ENCODE results near the gene GNE. TPM values are rescaled to one million over a fixed set of nuclear protein-coding genes. Genes with fewer than 3 reads are reported as not detected.

GNE gene
- total RNA-seq, 4 donors from 2014 or later, result 25.3 to 35.6 (median 29.9) TPM

DNA sequence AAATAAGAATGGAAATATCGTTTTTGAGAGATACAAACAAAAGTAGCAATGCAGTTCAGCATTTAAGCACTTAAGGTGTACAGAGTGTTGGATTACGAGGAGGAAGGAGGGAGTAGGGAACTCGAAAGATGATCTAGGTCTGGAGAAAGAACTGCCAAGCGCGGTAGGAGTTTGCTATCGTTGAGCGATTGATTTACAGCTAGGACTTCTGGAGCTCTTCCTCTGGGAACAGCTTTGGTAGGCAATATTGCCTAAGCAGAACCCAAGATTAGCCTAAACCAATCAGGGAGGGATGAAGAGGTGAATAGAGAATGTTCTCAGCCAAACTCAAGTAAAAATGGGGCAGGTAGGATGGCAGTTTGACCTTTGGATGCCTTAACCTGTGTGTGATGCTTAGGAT, 66.6 kb downstream of the GNE start:
- DNase-seq (ENCODE audit: extremely low spot score), result no peak
- 0% methylated on average over 7 of the region's 7 CpGs for WGBS
- TF ChIP-seq POLR2A (IDR thresholded peaks at IDR 0.05; ENCODE audit: low read depth) (no peak), EP300 (IDR thresholded peaks at IDR 0.05) (no peak), POLR2AphosphoS5 (IDR thresholded peaks at IDR 0.05) (no peak)
- TF ChIP-seq, protein P1, sequence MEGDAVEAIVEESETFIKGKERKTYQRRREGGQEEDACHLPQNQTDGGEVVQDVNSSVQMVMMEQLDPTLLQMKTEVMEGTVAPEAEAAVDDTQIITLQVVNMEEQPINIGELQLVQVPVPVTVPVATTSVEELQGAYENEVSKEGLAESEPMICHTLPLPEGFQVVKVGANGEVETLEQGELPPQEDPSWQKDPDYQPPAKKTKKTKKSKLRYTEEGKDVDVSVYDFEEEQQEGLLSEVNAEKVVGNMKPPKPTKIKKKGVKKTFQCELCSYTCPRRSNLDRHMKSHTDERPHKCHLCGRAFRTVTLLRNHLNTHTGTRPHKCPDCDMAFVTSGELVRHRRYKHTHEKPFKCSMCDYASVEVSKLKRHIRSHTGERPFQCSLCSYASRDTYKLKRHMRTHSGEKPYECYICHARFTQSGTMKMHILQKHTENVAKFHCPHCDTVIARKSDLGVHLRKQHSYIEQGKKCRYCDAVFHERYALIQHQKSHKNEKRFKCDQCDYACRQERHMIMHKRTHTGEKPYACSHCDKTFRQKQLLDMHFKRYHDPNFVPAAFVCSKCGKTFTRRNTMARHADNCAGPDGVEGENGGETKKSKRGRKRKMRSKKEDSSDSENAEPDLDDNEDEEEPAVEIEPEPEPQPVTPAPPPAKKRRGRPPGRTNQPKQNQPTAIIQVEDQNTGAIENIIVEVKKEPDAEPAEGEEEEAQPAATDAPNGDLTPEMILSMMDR (IDR thresholded peaks at IDR 0.05), result no peak
- Histone ChIP-seq H3K4me3 (peak overlapping the region; percentile 82 to 95 (median 92)), H3K36me3 (peaks cover 0 to 19% (median 5%) of the 10 kb centered on the region in 4 donors), H3K27me3 (no peaks in the 10 kb centered on the region), H3K9me3 (no peaks in the 10 kb centered on the region), H3K4me1 (peaks cover 36 to 55% (median 49%) of the 10 kb centered on the region in 4 donors), H3K27ac (replicated peaks in 1 of 4) (peak overlapping the region; percentile 91 to 94 (median 92))
- intact Hi-C loops (cut with DNase I), result loop anchor here (5.0 to 10.0 kb wide), 2 partner anchors 63 to 136 kb away; partner anchors contain the start of gene GNE

DNA sequence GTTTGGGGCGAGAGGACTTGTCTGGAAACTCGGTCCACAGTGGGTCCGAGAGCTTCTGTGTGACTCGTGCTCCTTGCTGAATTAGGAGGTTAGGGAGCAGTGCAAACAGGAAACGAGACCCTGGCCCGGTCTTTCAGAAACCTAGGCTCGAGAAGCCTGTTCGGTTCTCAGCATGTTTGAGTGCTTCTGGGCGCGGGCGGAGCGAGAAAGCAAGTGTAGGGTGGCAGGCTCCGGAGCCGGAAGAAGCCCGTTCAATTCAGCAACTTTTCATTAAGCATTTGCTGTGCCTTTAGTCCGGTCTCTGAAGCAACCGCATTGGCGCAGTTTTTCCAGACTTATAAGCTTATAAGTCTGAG, 67.0 kb downstream of the GNE start:
- Histone ChIP-seq H3K4me3 (peak overlapping the region; percentile 82 to 95 (median 92)), H3K27ac (replicated peaks in 1 of 4) (peak overlapping the region; percentile 91 to 94 (median 92)), H3K36me3 (peaks cover 0 to 16% (median 5%) of the 10 kb centered on the region in 4 donors), H3K4me1 (peaks cover 36 to 55% (median 49%) of the 10 kb centered on the region in 4 donors), H3K9me3 (no peaks in the 10 kb centered on the region), H3K27me3 (no peaks in the 10 kb centered on the region)
- intact Hi-C loops (cut with DNase I), result loop anchor here (5.0 to 10.0 kb wide), 2 partner anchors 64 to 136 kb away; partner anchors contain the start of gene GNE
- no peak for DNase-seq (ENCODE audit: extremely low spot score)
- TF ChIP-seq POLR2A (IDR thresholded peaks at IDR 0.05; ENCODE audit: low read depth), result no peak
- no peak for TF ChIP-seq POLR2AphosphoS5 (IDR thresholded peaks at IDR 0.05)
- no peak for TF ChIP-seq EP300 (IDR thresholded peaks at IDR 0.05)
- 2% methylated on average over 13 of the region's 18 CpGs for WGBS

DNA sequence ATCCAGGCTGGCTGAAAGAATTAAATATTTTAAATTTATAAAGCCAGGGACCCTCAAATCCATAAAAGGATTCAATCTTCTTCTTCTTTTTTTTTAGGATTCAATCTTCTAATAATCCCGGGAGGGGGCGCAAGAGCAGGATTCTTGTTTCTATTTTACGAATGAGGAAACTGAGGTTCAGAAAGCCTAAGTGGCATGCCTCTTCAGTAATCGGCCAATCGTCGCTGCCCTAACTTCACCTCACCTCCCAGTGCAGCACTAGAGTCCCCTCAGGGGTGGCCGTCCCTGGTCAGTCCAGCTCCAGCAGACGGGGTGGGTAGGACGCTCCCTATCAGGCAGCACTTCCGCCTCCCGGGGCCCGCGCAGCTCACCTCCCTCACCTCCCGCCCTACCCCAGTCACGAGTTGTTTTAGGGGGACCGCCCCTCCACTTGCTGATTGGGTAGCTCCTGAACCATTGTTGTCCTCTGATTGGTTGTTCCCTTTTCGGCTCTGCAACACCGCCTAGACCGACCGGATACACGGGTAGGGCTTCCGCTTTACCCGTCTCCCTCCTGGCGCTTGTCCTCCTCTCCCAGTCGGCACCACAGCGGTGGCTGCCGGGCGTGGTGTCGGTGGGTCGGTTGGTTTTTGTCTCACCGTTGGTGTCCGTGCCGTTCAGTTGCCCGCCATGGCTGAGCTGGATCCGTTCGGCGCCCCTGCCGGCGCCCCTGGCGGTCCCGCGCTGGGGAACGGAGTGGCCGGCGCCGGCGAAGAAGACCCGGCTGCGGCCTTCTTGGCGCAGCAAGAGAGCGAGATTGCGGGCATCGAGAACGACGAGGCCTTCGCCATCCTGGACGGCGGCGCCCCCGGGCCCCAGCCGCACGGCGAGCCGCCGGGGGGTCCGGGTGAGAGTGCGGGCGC, 67.6 kb downstream of the GNE start, which contains the start of gene CLTA:
CLTA (plus strand) TSS at position 534 of the 902 bp plus-strand sequence; CDS start at position 670, 136 bp downstream.
- peak within 1 kb of the TSS; percentile 91 to 94 (median 92) for H3K27ac ChIP-seq (replicated peaks in 1 of 4)
- no peaks in the 10 kb centered on the region for H3K9me3 ChIP-seq
- H3K36me3 ChIP-seq, result peaks cover 0 to 10% (median 4%) of the 10 kb centered on the region in 4 donors
- peaks cover 36 to 51% (median 47%) of the 10 kb centered on the region in 4 donors for H3K4me1 ChIP-seq
- TF ChIP-seq, protein P1 (IDR thresholded peaks at IDR 0.05), result peak; percentile 52 to 61 (median 56)
- TF ChIP-seq POLR2AphosphoS5 (IDR thresholded peaks at IDR 0.05) (peak; percentile 94 to 97), EP300 (IDR thresholded peaks at IDR 0.05) (no peak), POLR2A (IDR thresholded peaks at IDR 0.05; ENCODE audit: low read depth) (peak; percentile 65)
- intact Hi-C loops (cut with DNase I), result loop anchor here (5.0 to 10.0 kb wide), 2 partner anchors 64 to 137 kb away; partner anchors contain the start of gene GNE
- peak; percentile 99 for DNase-seq (ENCODE audit: extremely low spot score)
- peak within 1 kb of the TSS; percentile 82 to 95 (median 92) for H3K4me3 ChIP-seq
- under 1% methylated on average over 41 of the region's 68 CpGs for WGBS
- no peaks in the 10 kb centered on the region for H3K27me3 ChIP-seq

DNA sequence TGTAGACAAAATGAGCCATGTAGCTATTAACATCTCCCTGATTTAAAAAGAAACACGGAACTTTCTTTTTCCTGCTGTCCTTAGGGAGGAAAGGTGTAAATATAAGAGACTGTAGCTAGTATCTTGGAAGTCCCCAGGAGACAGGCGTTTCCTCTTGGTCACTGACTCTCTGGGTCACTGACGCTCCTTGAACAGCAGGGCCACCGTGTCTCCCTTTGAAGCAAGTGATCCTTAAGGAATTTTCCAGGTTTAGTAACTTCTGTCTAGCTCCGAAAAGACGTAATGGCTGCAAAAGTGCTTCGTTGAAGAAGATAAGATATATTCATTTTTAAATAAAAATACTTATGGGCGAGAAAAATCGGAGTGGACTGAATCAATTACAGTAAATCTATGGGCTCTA, 68.3 kb downstream of the GNE start:
- H3K27ac ChIP-seq (replicated peaks in 1 of 4), result peak overlapping the region; percentile 91 to 94 (median 92)

More for the DNA sequence above, 68.3 kb downstream of the GNE start:
- H3K9me3 ChIP-seq, result no peaks in the 10 kb centered on the region
- peaks cover 0 to 6% (median 0%) of the 10 kb centered on the region in 4 donors for H3K36me3 ChIP-seq
- H3K4me1 ChIP-seq, result peaks cover 36 to 44% (median 44%) of the 10 kb centered on the region in 4 donors
- peak overlapping the region; percentile 82 to 95 (median 92) for H3K4me3 ChIP-seq
- TF ChIP-seq POLR2AphosphoS5 (IDR thresholded peaks at IDR 0.05) (no peak), POLR2A (IDR thresholded peaks at IDR 0.05; ENCODE audit: low read depth) (no peak), EP300 (IDR thresholded peaks at IDR 0.05) (no peak)
- TF ChIP-seq, protein P1 (IDR thresholded peaks at IDR 0.05), result no peak
- WGBS, result 15% methylated on average over 9 of the region's 9 CpGs
- intact Hi-C loops (cut with DNase I), result loop anchor here (5.0 to 10.0 kb wide), 2 partner anchors 65 to 137 kb away; partner anchors contain the start of gene GNE
- H3K27me3 ChIP-seq, result no peaks in the 10 kb centered on the region
- no peak for DNase-seq (ENCODE audit: extremely low spot score)

Data from esophagus muscularis mucosa (tissue), 4 donors.